Measurements from ENCODE around the gene TUT4.

TUT4 gene

GRCh38 chr1:52473039-52473438 lies 79.9 kb downstream of the TUT4 start:
- Histone ChIP-seq H3K27me3 (ENCODE audit: insufficient read depth, low read length) (no peaks in the 10 kb centered on the region), H3K79me2 (ENCODE audit: control insufficient read depth, insufficient read depth, low read length, unreplicated experiment) (no peaks in the 10 kb centered on the region), H2AFZ (ENCODE audit: low read length, unreplicated experiment) (no peak overlapping the region), H3K36me3 (ENCODE audit: insufficient read depth, low read length) (peaks cover 20% of the 10 kb centered on the region), H3K4me1 (ENCODE audit: control insufficient read depth, insufficient read depth, low read length, unreplicated experiment) (no peaks in the 10 kb centered on the region), H3K4me3 (ENCODE audit: low read depth, low read length) (no peak overlapping the region), H3K27ac (ENCODE audit: low read depth, low read length) (no peak overlapping the region)

GRCh38 chr1:52472384-52472783 lies 80.5 kb downstream of the TUT4 start:
- Histone ChIP-seq H3K27me3 (ENCODE audit: insufficient read depth, low read length) (no peaks in the 10 kb centered on the region), H3K36me3 (ENCODE audit: insufficient read depth, low read length) (peaks cover 17% of the 10 kb centered on the region), H3K4me3 (ENCODE audit: low read depth, low read length) (no peak overlapping the region), H3K4me1 (ENCODE audit: control insufficient read depth, insufficient read depth, low read length, unreplicated experiment) (no peaks in the 10 kb centered on the region), H3K79me2 (ENCODE audit: control insufficient read depth, insufficient read depth, low read length, unreplicated experiment) (no peaks in the 10 kb centered on the region), H2AFZ (ENCODE audit: low read length, unreplicated experiment) (no peak overlapping the region), H3K27ac (ENCODE audit: low read depth, low read length) (no peak overlapping the region)

GRCh38 chr1:52469108-52469507 lies 83.8 kb downstream of the TUT4 start:
- Histone ChIP-seq H3K79me2 (ENCODE audit: control insufficient read depth, insufficient read depth, low read length, unreplicated experiment) (no peaks in the 10 kb centered on the region), H3K27ac (ENCODE audit: low read depth, low read length) (no peak overlapping the region), H3K27me3 (ENCODE audit: insufficient read depth, low read length) (no peaks in the 10 kb centered on the region), H2AFZ (ENCODE audit: low read length, unreplicated experiment) (no peak overlapping the region), H3K36me3 (ENCODE audit: insufficient read depth, low read length) (0 out of 2 replicates have a peak, but pooled peaks cover 6% of the 10 kb centered on the region), H3K4me1 (ENCODE audit: control insufficient read depth, insufficient read depth, low read length, unreplicated experiment) (no peaks in the 10 kb centered on the region), H3K4me3 (ENCODE audit: low read depth, low read length) (no peak overlapping the region)

GRCh38 chr1:52463891-52464290 lies 89.0 kb downstream of the TUT4 start:
- Histone ChIP-seq H3K36me3 (ENCODE audit: insufficient read depth, low read length) (0 out of 2 replicates have a peak, but pooled peaks cover 6% of the 10 kb centered on the region), H3K27ac (ENCODE audit: low read depth, low read length) (no peak overlapping the region)

GRCh38 chr1:52461821-52462220 lies 91.1 kb downstream of the TUT4 start:
- no peaks in the 10 kb centered on the region for H3K27me3 ChIP-seq (ENCODE audit: insufficient read depth, low read length)
- no peaks in the 10 kb centered on the region for H3K4me1 ChIP-seq (ENCODE audit: control insufficient read depth, insufficient read depth, low read length, unreplicated experiment)
- no peaks in the 10 kb centered on the region for H3K36me3 ChIP-seq (ENCODE audit: insufficient read depth, low read length)
- H3K79me2 ChIP-seq (ENCODE audit: control insufficient read depth, insufficient read depth, low read length, unreplicated experiment) = no peaks in the 10 kb centered on the region
- no peak overlapping the region for H3K4me3 ChIP-seq (ENCODE audit: low read depth, low read length)
- no peak overlapping the region for H3K27ac ChIP-seq (ENCODE audit: low read depth, low read length)
- H2AFZ ChIP-seq (ENCODE audit: low read length, unreplicated experiment) = no peak overlapping the region

More at GRCh38 chr1:52463891-52464290, 89.0 kb downstream of the TUT4 start:
- H2AFZ ChIP-seq (ENCODE audit: low read length, unreplicated experiment) = no peak overlapping the region
- no peak overlapping the region for H3K4me3 ChIP-seq (ENCODE audit: low read depth, low read length)
- H3K79me2 ChIP-seq (ENCODE audit: control insufficient read depth, insufficient read depth, low read length, unreplicated experiment) = no peaks in the 10 kb centered on the region
- H3K4me1 ChIP-seq (ENCODE audit: control insufficient read depth, insufficient read depth, low read length, unreplicated experiment) = no peaks in the 10 kb centered on the region
- H3K27me3 ChIP-seq (ENCODE audit: insufficient read depth, low read length) = no peaks in the 10 kb centered on the region

- Histone ChIP-seq H3K27ac (ENCODE audit: low read depth, low read length) (no peak overlapping the region), H3K27me3 (ENCODE audit: insufficient read depth, low read length) (no peaks in the 10 kb centered on the region), H2AFZ (ENCODE audit: low read length, unreplicated experiment) (no peak overlapping the region), H3K4me3 (ENCODE audit: low read depth, low read length) (no peak overlapping the region), H3K36me3 (ENCODE audit: insufficient read depth, low read length) (no peaks in the 10 kb centered on the region), H3K79me2 (ENCODE audit: control insufficient read depth, insufficient read depth, low read length, unreplicated experiment) (no peaks in the 10 kb centered on the region), H3K4me1 (ENCODE audit: control insufficient read depth, insufficient read depth, low read length, unreplicated experiment) (no peaks in the 10 kb centered on the region)
These were observed 92.2 kb downstream of the TUT4 start for GRCh38 chr1:52460694-52461093.

GRCh38 chr1:52455686-52456085 lies 97.2 kb downstream of the TUT4 start:
- no peak overlapping the region for H3K4me3 ChIP-seq (ENCODE audit: low read depth, low read length)
- no peaks in the 10 kb centered on the region for H3K4me1 ChIP-seq (ENCODE audit: control insufficient read depth, insufficient read depth, low read length, unreplicated experiment)
- H3K27ac ChIP-seq (ENCODE audit: low read depth, low read length) = no peak overlapping the region
- H3K36me3 ChIP-seq (ENCODE audit: insufficient read depth, low read length) = peaks cover 4% of the 10 kb centered on the region; the same call in 1 of the 2 replicates
- H2AFZ ChIP-seq (ENCODE audit: low read length, unreplicated experiment) = no peak overlapping the region
- no peaks in the 10 kb centered on the region for H3K79me2 ChIP-seq (ENCODE audit: control insufficient read depth, insufficient read depth, low read length, unreplicated experiment)
- no peaks in the 10 kb centered on the region for H3K27me3 ChIP-seq (ENCODE audit: insufficient read depth, low read length)

GRCh38 chr1:52454779-52455178 lies 98.1 kb downstream of the TUT4 start:
- H3K4me1 ChIP-seq (ENCODE audit: control insufficient read depth, insufficient read depth, low read length, unreplicated experiment) = no peaks in the 10 kb centered on the region
- H3K79me2 ChIP-seq (ENCODE audit: control insufficient read depth, insufficient read depth, low read length, unreplicated experiment) = no peaks in the 10 kb centered on the region
- no peaks in the 10 kb centered on the region for H3K27me3 ChIP-seq (ENCODE audit: insufficient read depth, low read length)
- no peak overlapping the region for H3K4me3 ChIP-seq (ENCODE audit: low read depth, low read length)
- peaks cover 4% of the 10 kb centered on the region; the same call in 1 of the 2 replicates for H3K36me3 ChIP-seq (ENCODE audit: insufficient read depth, low read length)
- no peak overlapping the region for H2AFZ ChIP-seq (ENCODE audit: low read length, unreplicated experiment)
- H3K27ac ChIP-seq (ENCODE audit: low read depth, low read length) = no peak overlapping the region

GRCh38 chr1:52454127-52454526 lies 98.8 kb downstream of the TUT4 start:
- H2AFZ ChIP-seq (ENCODE audit: low read length, unreplicated experiment) = no peak overlapping the region
- H3K4me1 ChIP-seq (ENCODE audit: control insufficient read depth, insufficient read depth, low read length, unreplicated experiment) = no peaks in the 10 kb centered on the region
- no peaks in the 10 kb centered on the region for H3K79me2 ChIP-seq (ENCODE audit: control insufficient read depth, insufficient read depth, low read length, unreplicated experiment)
- H3K4me3 ChIP-seq (ENCODE audit: low read depth, low read length) = no peak overlapping the region
- H3K27ac ChIP-seq (ENCODE audit: low read depth, low read length) = no peak overlapping the region
- peaks cover 4% of the 10 kb centered on the region; the same call in 1 of the 2 replicates for H3K36me3 ChIP-seq (ENCODE audit: insufficient read depth, low read length)
- no peaks in the 10 kb centered on the region for H3K27me3 ChIP-seq (ENCODE audit: insufficient read depth, low read length)

GRCh38 chr1:52444463-52444862 lies 108.4 kb downstream of the TUT4 start:
- no peak overlapping the region for H2AFZ ChIP-seq (ENCODE audit: low read length, unreplicated experiment)
- H3K27ac ChIP-seq (ENCODE audit: low read depth, low read length) = no peak overlapping the region
- no peak overlapping the region for H3K4me3 ChIP-seq (ENCODE audit: low read depth, low read length)
- no peaks in the 10 kb centered on the region for H3K79me2 ChIP-seq (ENCODE audit: control insufficient read depth, insufficient read depth, low read length, unreplicated experiment)
- H3K27me3 ChIP-seq (ENCODE audit: insufficient read depth, low read length) = no peaks in the 10 kb centered on the region
- no peaks in the 10 kb centered on the region for H3K4me1 ChIP-seq (ENCODE audit: control insufficient read depth, insufficient read depth, low read length, unreplicated experiment)
- peaks cover 14% of the 10 kb centered on the region for H3K36me3 ChIP-seq (ENCODE audit: insufficient read depth, low read length)

- no peak overlapping the region for H3K4me3 ChIP-seq (ENCODE audit: low read depth, low read length)
- H3K27ac ChIP-seq (ENCODE audit: low read depth, low read length) = no peak overlapping the region
- H3K27me3 ChIP-seq (ENCODE audit: insufficient read depth, low read length) = no peaks in the 10 kb centered on the region
- peaks cover 4% of the 10 kb centered on the region for H3K36me3 ChIP-seq (ENCODE audit: insufficient read depth, low read length)
- H3K79me2 ChIP-seq (ENCODE audit: control insufficient read depth, insufficient read depth, low read length, unreplicated experiment) = no peaks in the 10 kb centered on the region
- H3K4me1 ChIP-seq (ENCODE audit: control insufficient read depth, insufficient read depth, low read length, unreplicated experiment) = no peaks in the 10 kb centered on the region
- H2AFZ ChIP-seq (ENCODE audit: low read length, unreplicated experiment) = no peak overlapping the region
These were observed 112.9 kb downstream of the TUT4 start for GRCh38 chr1:52439976-52440375.

Data from ACC112 (cell line).